KOPT-K1 (cell line): ENCODE results near the gene SV2B.

Source experiments
- H3K27ac ChIP-seq: fragments of 200-600 bp; sonication (generic); 2 replicates; pipeline ENCODE4 v1.5.1; 2016; ENCODE audit warnings: antibody characterized with exemption, mild to moderate bottlenecking, low read depth, low read length; ENCODE audit not compliant: poor library complexity, severe bottlenecking
- H3K36me3 ChIP-seq: fragments of 200-600 bp; sonication (generic); 2 replicates; pipeline ENCODE4 v1.5.1; 2017; ENCODE audit warnings: antibody characterized with exemption, mild to moderate bottlenecking, low read length, moderate library complexity; ENCODE audit not compliant: insufficient read depth
- H3K9me3 ChIP-seq: fragments of 200-600 bp; sonication (generic); 2 replicates; pipeline ENCODE4 v1.5.1; 2017; ENCODE audit warnings: antibody characterized with exemption, low read length, mild to moderate bottlenecking; ENCODE audit not compliant: insufficient read depth, poor library complexity, severe bottlenecking

The SV2B gene

GRCh38 chr15:91099995-91100813 is at the start of gene SV2B:
Gene SV2B (plus strand): TSS chr15:91100257. CDS start chr15:91226264, 126,007 bp downstream.
- H3K36me3 ChIP-seq = no peaks in the 10 kb centered on the region
- H3K9me3 ChIP-seq = no peaks in the 10 kb centered on the region
- H3K27ac ChIP-seq = no peak within 1 kb of the TSS

DNA sequence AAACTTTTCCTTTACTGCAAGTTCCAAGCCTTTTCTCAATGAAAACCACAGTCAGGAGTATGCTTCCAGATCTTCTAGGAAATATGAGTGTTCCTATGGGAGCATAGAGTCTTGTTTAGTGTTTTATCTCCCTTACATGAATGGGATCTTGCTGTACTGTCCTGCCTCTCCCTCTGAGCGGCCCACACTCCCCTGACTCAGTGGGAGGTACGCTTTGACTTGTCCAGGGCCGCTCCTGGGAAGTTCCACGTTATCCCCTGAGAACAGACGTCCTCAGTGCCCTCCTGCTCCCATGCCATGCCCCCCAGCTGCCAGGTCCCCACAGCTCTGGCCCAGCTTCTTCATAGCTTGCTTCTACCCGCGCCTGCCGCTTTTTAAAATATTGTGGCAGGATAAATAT is 48.8 kb upstream of the SV2B start:
- Histone ChIP-seq H3K9me3 (no peaks in the 10 kb centered on the region), H3K36me3 (no peaks in the 10 kb centered on the region), H3K27ac (no peak overlapping the region)

DNA sequence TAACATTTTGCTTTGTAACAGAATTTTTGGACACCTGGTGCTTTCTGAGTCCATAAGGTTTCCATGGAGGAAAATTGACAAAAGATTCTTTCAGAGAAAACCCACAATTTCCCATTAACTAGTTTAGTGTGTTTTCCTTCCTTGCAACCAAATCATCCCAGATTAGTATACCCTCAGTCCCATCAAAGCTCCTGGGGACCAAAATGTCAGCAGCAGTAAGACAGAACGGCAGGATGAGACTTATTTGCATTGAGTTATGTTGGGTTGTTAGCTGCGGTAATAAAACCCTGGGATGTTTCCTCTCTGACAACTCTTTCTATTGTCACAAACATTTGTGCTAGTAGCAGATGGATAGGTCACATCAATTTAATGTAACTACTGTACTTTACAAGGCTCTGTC is 45.2 kb upstream of the SV2B start:
- no peaks in the 10 kb centered on the region for H3K36me3 ChIP-seq
- H3K27ac ChIP-seq = no peak overlapping the region

GRCh38 chr15:91055548-91056331 is 44.3 kb upstream of the SV2B start:
- H3K27ac ChIP-seq = no peak overlapping the region
- H3K9me3 ChIP-seq = no peaks in the 10 kb centered on the region
- H3K36me3 ChIP-seq = no peaks in the 10 kb centered on the region

More for the DNA sequence above, 45.2 kb upstream of the SV2B start:
- H3K9me3 ChIP-seq = no peaks in the 10 kb centered on the region

DNA sequence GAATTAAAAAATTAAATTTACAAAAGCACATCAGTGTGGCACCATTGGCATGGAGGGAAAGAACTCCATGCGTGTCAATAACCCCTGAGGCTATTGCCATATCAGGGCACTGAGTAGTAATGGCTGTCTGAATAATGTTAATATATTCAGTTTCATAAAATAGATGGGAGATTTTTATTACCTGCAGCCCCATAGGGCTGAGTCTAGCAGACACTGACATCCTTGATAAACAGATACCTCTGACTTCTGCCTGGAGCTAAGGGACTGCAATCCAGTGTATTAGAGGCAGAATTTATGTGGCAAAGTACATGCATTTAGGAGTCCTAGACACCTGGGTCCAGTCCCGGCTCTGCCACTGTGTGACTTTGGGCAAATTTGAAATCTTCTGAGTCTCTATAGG is 38.8 kb upstream of the SV2B start:
- no peak overlapping the region for H3K27ac ChIP-seq
- H3K36me3 ChIP-seq = no peaks in the 10 kb centered on the region
- peaks cover 12% of the 10 kb centered on the region for H3K9me3 ChIP-seq

GRCh38 chr15:91061997-91062396 is 38.1 kb upstream of the SV2B start:
- Histone ChIP-seq H3K36me3 (no peaks in the 10 kb centered on the region), H3K9me3 (peaks cover 12% of the 10 kb centered on the region), H3K27ac (no peak overlapping the region)

- Histone ChIP-seq H3K9me3 (peaks cover 12% of the 10 kb centered on the region), H3K27ac (no peak overlapping the region)
Observed at GRCh38 chr15:91065505-91065904, 34.6 kb upstream of the SV2B start.

GRCh38 chr15:91067036-91067435 is 33.0 kb upstream of the SV2B start:
- Histone ChIP-seq H3K27ac (no peak overlapping the region), H3K9me3 (peaks cover 12% of the 10 kb centered on the region), H3K36me3 (no peaks in the 10 kb centered on the region)

More at GRCh38 chr15:91065505-91065904, 34.6 kb upstream of the SV2B start:
- no peaks in the 10 kb centered on the region for H3K36me3 ChIP-seq

DNA sequence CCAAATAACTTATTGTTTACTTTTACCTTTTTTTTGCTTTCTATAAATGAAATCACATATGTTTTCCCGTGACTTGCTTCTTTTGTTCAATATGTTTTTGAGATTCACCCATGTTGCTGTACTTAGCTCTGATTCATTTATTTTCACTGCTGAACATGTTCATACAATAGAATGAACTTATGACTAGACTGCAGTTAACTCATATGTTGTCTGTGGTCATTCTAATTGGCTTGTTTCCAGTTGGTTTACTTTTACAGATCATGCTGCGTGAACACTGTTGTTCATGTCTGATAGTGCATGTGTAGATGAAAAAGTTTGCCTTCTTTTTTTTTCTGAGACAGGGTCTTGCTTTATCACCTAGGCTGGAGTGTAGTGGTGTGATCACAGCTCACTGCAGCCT is 31.6 kb upstream of the SV2B start:
- no peaks in the 10 kb centered on the region for H3K36me3 ChIP-seq
- H3K27ac ChIP-seq = no peak overlapping the region
- H3K9me3 ChIP-seq = peaks cover 12% of the 10 kb centered on the region

GRCh38 chr15:91068966-91069365 is 31.1 kb upstream of the SV2B start:
- H3K27ac ChIP-seq = no peak overlapping the region
- H3K9me3 ChIP-seq = peaks cover 10% of the 10 kb centered on the region

DNA sequence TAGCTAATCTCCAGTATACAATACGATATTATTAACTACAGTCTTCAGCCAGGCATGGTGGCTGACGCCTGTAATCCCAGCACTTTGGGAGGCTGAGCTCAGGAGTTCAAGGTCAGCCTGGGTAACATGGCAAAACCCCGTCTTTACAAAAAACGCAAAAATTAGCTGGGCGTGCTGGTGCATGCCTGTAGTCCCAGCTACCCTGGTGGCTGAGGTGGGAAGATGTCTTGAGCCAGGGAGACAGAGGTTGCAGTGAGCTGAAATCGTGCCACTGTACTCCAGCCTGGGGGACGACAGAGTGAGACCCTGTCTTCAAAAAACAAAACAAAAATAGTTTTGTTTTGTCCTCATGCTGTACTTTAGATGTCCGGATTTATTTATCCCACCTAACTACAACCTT is 29.2 kb upstream of the SV2B start:
- Histone ChIP-seq H3K27ac (no peak overlapping the region), H3K9me3 (no peaks in the 10 kb centered on the region), H3K36me3 (no peaks in the 10 kb centered on the region)

More at GRCh38 chr15:91068966-91069365, 31.1 kb upstream of the SV2B start:
- no peaks in the 10 kb centered on the region for H3K36me3 ChIP-seq

DNA sequence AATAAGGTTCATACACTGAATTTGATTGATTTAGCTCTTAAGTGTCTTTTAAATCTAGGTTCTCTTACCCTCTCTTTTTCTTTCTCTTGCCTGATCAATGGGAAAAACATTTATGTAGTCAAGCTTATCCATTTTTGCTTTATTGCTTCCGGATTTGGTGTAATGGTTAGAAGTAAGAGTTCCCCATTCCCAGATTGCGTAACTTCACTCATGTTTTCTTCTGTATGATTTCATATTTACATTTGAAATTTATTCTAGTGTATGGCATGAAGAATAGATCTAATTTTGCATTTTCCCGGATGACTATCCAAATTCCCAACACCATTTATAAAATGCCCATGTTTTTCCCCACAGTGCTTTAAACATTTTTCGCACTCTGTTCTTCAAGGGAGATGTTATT is 27.9 kb upstream of the SV2B start:
- Histone ChIP-seq H3K36me3 (no peaks in the 10 kb centered on the region), H3K27ac (no peak overlapping the region), H3K9me3 (no peaks in the 10 kb centered on the region)

DNA sequence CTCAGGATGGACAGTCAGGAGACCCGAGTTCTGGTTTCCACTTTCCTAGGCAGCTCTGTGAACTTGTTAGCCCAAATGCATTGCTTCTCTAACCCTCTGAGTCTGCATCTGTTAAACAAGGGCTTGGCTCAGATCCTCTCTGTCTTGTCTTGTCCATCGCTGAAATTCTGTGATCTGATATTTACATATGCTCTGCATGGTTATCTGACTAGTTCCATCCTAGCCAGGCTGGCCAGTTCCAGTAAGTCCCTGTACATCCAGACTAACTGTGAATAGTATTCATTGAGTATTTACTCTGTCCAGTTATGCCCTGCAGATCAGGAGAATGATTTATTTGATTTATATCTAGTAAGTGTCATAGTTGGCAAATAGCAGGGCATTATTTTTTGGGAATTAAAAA is 27.0 kb upstream of the SV2B start:
- Histone ChIP-seq H3K36me3 (no peaks in the 10 kb centered on the region), H3K9me3 (no peaks in the 10 kb centered on the region), H3K27ac (no peak overlapping the region)

- H3K36me3 ChIP-seq = no peaks in the 10 kb centered on the region
- H3K27ac ChIP-seq = no peak overlapping the region
- no peaks in the 10 kb centered on the region for H3K9me3 ChIP-seq
Observed at GRCh38 chr15:91073768-91074167, 26.3 kb upstream of the SV2B start.

DNA sequence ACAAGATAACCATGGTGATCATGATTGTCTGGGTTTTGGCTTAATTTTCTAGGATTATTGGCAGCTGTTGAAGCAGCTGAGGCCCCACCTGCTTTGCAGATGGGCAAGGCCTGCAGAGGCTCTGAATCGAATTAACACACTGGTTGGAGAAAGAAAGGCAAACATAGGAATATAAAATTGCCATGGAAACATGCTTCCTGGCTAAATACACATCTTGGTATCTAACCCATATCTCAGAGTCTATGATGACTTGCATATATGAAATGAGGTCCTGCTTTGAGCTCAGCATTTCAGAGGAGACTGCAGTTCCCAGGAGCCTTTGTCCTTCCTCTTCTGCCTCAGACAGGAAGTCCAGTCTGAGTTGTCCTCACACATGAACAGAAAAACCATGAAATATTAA is 24.3 kb upstream of the SV2B start:
- no peaks in the 10 kb centered on the region for H3K36me3 ChIP-seq
- peaks cover 5% of the 10 kb centered on the region for H3K9me3 ChIP-seq
- H3K27ac ChIP-seq = no peak overlapping the region
